ENCODE measurements around the gene FAM187B.

- TF ChIP-seq CTCF (IDR thresholded peaks at IDR 0.05) (no peak), POLR2A (IDR thresholded peaks at IDR 0.05) (no peak), POLR2AphosphoS5 (IDR thresholded peaks at IDR 0.05) (no peak)
These were observed 28.5 kb upstream of the FAM187B start for GRCh38 chr19:35257113-35257461.

Measured in prostate gland (tissue), 2 donors.